Muscle of back (tissue), 11 donors: ENCODE results near the gene PPP4R2. TPM values are rescaled to one million over a fixed set of nuclear protein-coding genes. Genes with fewer than 3 reads are reported as not detected.
"Not testable (repeated sequence)": the region's sequence is repeated elsewhere in the genome, so short reads cannot be mapped to it uniquely, and the experiment has no call there.

Source experiments
- DNase-seq, 3 donors: peaks; one replicate each; pipeline versions ENCODE4 v3.0.0 to v3.0.0-alpha.2; 2013
- polyA plus RNA-seq, 10 donors: library from polyadenylated mRNA; unstranded; fragments of 120-200 nt; gene quantifications; one replicate each; pipeline ENCODE4 v1.2.1, GENCODE V29; 2013; ENCODE audit not compliant: insufficient read length in 10 of 10

PPP4R2 gene
- polyA plus RNA-seq, 10 donors, result 50.2 to 78.2 (median 60.1) TPM

- no peak for DNase-seq
Measured at GRCh38 chr3:73021301-73021835, 24.8 kb downstream of the PPP4R2 start.

GRCh38 chr3:73024836-73025235 is 28.2 kb downstream of the PPP4R2 start:
- no peak for DNase-seq

GRCh38 chr3:73026111-73026759 is 29.6 kb downstream of the PPP4R2 start:
- DNase-seq, result no peak

GRCh38 chr3:73026760-73027113 is 30.1 kb downstream of the PPP4R2 start:
- no peak for DNase-seq

- DNase-seq, result no peak
Measured at GRCh38 chr3:73028803-73029202, 32.2 kb downstream of the PPP4R2 start.

- peak; percentile 21 to 68 (median 37) for DNase-seq
Measured at GRCh38 chr3:73029321-73029796, 32.7 kb downstream of the PPP4R2 start.

GRCh38 chr3:73030073-73030597 is 33.5 kb downstream of the PPP4R2 start:
- DNase-seq, result no peak

GRCh38 chr3:73031573-73032103 is 35.0 kb downstream of the PPP4R2 start:
- DNase-seq, result no peak

GRCh38 chr3:73036694-73037591 is 40.3 kb downstream of the PPP4R2 start:
- DNase-seq, result no peak

GRCh38 chr3:73041537-73041936 is 44.9 kb downstream of the PPP4R2 start:
- peak in 1 of 3 donors; percentile 8 for DNase-seq

GRCh38 chr3:73043414-73043813 is 46.8 kb downstream of the PPP4R2 start:
- DNase-seq, result no peak

- no peak for DNase-seq
Measured at GRCh38 chr3:73045391-73045790, 48.8 kb downstream of the PPP4R2 start.

GRCh38 chr3:73046195-73046594 is 49.6 kb downstream of the PPP4R2 start:
- no peak for DNase-seq

GRCh38 chr3:73049319-73049718 is 52.7 kb downstream of the PPP4R2 start:
- DNase-seq, result no peak

GRCh38 chr3:73052857-73053256 is 56.2 kb downstream of the PPP4R2 start:
- no peak for DNase-seq

GRCh38 chr3:73055583-73055982 is 59.0 kb downstream of the PPP4R2 start:
- no peak for DNase-seq

- peak in 2 of 3 donors; percentile 35 to 44 for DNase-seq
Measured at GRCh38 chr3:73056014-73056844, 59.6 kb downstream of the PPP4R2 start.

- DNase-seq, result no peak
Measured at GRCh38 chr3:73056845-73057150, 60.2 kb downstream of the PPP4R2 start.

GRCh38 chr3:73060302-73060723 is 63.7 kb downstream of the PPP4R2 start:
- peak in 2 of 3 donors; percentile 12 to 29 for DNase-seq

- no peak for DNase-seq
Measured at GRCh38 chr3:73061416-73061815, 64.8 kb downstream of the PPP4R2 start, which contains the start of gene EBLN2. Gene EBLN2 (plus strand): TSS chr3:73061659. CDS start chr3:73062082, 423 bp downstream.

GRCh38 chr3:73066243-73066642 is 69.6 kb downstream of the PPP4R2 start:
- DNase-seq, result not testable (repeated sequence)
